GM21723 (cell line): ENCODE results near the gene ITGB8.

Experiments used
- ATAC-seq: cut with Tn5 transposase; IDR thresholded peaks from one replicate; pipeline ENCODE4 v1.9.1; 2021; ENCODE audit warnings: mild to moderate bottlenecking, moderate library complexity; ENCODE audit not compliant: unreplicated experiment

Gene ITGB8

DNA sequence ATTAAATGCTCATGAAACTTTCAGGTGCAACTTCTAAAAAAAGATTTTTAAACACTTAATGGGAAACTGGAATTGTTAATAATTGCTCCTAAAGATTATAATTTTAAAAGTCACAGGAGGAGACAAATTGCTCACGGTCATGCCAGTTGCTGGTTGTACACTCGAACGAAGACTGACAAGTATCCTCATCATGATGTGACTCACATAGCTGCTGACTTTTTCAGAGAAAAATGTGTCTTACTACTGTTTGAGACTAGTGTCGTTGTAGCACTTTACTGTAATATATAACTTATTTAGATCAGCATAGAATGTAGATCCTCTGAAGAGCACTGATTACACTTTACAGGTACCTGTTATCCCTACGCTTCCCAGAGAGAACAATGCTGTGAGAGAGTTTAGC lies 79.3 kb downstream of the ITGB8 start:
- no peak for ATAC-seq

DNA sequence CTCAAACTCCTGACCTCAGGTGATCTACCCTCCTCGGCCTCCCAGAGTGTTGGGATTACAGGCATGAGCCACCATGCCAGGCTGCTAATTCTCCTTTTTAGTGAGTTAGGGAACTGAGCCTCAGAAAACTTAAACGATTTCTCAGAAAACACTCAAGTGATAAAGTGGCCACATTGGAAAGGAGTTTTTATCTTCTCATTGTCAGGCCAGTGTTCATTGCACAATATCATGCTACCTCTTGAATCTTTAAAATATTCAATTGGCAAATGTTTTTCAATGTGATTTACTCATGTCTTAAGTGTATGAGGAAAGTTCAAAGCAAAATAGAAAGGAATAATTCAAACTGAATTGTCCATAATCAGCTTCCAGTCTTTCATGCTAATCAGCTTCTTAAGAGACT lies 80.7 kb downstream of the ITGB8 start:
- no peak for ATAC-seq

GRCh38 chr7:20412032-20412431 lies 81.3 kb downstream of the ITGB8 start:
- ATAC-seq: no peak

GRCh38 chr7:20417260-20417659 lies 86.6 kb downstream of the ITGB8 start:
- no peak for ATAC-seq

DNA sequence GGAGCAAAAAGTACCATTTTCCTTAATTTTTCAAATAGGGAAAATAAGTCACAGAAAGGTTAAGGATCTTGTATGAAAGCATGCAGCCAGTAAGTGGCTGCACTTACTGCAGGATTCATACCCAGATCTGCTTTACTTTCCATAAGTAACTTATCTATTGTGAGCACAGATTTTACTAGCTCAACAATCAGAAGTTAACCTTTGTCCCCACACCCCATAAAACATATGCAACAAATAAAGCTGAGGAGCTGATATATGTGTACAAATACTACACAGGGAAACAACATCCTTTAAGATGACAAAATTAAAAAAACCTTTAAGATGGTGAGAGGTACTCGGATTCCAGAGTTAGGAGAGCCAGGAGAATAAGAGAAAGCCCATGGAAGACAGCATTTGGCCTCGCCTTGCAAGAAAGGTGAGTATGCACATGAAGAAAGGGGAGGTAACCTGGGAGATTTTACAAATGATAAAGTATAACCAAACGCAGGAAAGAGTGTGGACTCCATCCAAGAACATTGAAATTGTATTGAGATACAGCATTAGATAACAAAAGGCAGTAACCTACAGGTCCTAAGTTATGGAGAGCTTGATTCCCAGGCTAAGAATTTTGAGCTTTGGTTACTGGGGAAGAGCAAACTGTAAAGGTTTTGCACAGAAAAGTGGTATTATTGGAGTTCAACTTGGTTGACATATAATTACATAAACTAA lies 87.1 kb downstream of the ITGB8 start:
- no peak for ATAC-seq

- no peak for ATAC-seq
Observed at GRCh38 chr7:20424500-20424899, 93.8 kb downstream of the ITGB8 start.

GRCh38 chr7:20430664-20431063 lies 100.0 kb downstream of the ITGB8 start:
- ATAC-seq: no peak

DNA sequence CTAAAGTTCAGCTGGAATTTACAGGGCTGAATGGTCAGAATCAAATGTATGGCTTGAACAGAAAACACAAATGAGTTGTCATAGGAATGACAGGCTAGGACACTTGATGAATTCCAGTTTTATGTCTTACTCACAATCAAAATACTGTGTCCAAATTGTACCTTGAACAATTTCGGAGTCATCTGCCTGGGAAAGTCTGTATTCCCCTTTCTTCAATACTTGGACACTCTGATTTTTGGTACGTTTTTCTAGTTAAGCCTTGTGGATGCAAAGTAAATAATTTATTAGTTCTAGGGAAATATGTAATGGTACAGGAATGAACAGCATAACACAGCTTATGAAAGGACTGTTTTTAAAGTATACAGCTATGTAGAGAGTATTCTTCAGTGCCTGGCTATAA lies 100.4 kb downstream of the ITGB8 start:
- no peak for ATAC-seq

- no peak for ATAC-seq
Observed at GRCh38 chr7:20432071-20432470, 101.4 kb downstream of the ITGB8 start.

GRCh38 chr7:20435305-20435704 lies 104.6 kb downstream of the ITGB8 start:
- no peak for ATAC-seq

DNA sequence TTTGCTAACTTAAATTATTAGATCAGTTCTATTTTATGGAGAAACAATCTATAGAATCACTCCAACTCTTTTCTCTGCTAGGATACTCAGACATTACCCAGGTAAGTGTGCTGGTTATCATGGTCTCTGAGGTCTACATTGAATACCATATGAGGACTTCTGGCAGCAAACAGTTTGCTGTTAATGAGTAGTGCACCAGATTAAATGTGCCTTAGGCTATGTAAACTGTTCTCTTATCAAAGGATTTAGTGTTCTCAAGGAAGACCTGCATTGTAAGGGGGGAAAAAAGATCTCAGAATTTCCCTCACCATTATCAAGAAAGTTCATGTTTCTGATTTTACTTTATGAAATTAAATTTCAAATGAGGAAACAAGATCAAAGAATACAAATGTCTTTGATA lies 107.5 kb downstream of the ITGB8 start:
- ATAC-seq: no peak

- peak; percentile 86 for ATAC-seq
Observed at GRCh38 chr7:20438694-20439376, 108.1 kb downstream of the ITGB8 start.

- ATAC-seq: no peak
Observed at GRCh38 chr7:20439416-20440185, 108.9 kb downstream of the ITGB8 start.

DNA sequence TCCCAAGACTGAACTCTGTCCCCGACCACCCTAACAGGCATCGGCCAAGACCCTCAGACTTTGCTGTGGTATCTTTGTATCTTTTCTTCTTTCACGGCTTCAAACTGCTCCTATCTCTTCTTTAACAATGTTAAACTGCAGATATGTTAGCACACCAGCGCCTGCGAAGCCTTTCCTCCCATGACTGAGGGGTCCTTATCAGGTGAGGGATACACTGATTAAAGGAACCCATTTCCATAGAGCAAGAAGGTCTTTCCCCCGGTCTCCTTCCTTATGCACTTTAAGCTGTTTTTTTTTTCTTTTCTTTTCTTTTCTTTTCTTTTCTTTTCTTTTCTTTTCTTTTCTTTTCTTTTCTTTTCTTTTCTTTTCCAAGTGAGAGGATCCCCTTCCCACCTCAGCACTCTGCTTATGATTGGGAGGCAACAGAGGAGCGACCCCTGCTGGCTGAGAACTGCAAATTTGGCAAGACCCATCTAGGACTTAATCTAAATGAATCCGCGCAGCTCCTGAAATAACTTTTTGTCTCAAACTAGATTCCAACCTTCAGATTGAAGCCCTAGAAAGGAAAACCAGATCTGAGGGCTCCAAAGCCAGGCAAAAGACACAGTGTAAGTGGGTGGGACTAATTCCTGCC lies 109.9 kb downstream of the ITGB8 start:
- ATAC-seq: no peak

GRCh38 chr7:20441346-20441745 lies 110.6 kb downstream of the ITGB8 start:
- no peak for ATAC-seq

DNA sequence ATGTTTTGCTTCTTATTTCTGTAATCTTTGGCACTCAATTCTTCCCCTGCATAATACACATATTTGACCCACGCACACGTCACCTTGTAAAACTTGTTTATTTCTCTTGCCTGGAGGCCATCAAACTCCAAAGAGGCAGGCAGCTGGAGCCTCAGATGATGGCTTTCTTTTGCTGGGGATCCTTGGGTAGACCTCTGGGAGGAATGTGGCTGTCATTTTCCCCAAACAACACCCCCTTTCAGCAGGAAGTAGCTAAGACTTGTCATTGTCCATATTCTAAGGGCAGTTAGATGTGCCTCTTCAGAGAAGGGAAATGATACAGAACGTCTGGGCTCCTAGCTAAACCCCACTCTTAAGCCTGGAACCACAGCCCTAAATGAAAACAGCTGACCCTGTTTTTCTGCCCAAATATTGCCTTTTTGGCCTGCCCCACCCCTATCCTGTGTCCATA lies 111.3 kb downstream of the ITGB8 start:
- ATAC-seq: no peak

DNA sequence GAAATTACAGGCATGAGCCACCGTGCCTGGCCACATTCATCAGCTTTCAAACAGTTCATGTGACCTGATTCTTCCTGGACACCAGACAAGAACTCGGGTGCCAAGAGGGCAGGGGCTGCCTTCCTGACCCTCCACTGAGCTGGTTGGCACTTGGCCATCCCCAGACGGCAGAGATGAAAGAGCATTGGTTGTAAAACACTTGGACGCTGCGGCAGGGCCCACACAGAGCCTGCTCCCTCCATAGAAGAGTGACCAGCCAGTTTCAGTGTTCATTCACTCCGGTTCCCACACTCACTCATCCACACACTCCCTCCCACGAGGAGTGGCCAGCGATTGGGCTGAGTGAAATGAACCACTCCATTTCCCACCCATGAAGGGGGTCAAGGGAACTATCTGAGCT lies 112.3 kb downstream of the ITGB8 start:
- ATAC-seq: no peak

- ATAC-seq: no peak
Observed at GRCh38 chr7:20444030-20444800, 113.5 kb downstream of the ITGB8 start.

- peak; percentile 85 for ATAC-seq
Observed at GRCh38 chr7:20447021-20447650, 116.4 kb downstream of the ITGB8 start.

DNA sequence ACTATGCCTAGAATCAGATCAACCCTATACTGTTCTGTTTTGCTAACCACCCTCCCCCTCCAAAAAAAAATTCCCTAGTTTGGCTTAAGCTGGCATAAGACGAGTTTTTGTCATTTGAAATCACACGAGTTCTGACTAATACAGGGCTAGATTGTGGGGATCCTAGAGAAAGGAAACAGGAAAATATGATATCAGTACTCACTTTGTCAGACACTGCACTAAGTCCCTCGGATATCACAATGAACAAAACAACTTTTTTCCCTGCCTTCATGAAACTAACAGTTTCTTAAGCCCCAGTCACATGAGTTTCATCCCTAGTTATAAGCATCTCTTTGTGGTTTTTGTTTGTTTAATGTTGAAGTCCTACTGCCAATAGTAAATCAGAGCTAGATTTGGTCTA lies 118.5 kb downstream of the ITGB8 start:
- no peak for ATAC-seq
